ENCODE data around the gene NEDD4L.

GRCh38 chr18:58037163-58037562 is 6.9 kb upstream of the NEDD4L start:
- TF ChIP-seq, protein P1, sequence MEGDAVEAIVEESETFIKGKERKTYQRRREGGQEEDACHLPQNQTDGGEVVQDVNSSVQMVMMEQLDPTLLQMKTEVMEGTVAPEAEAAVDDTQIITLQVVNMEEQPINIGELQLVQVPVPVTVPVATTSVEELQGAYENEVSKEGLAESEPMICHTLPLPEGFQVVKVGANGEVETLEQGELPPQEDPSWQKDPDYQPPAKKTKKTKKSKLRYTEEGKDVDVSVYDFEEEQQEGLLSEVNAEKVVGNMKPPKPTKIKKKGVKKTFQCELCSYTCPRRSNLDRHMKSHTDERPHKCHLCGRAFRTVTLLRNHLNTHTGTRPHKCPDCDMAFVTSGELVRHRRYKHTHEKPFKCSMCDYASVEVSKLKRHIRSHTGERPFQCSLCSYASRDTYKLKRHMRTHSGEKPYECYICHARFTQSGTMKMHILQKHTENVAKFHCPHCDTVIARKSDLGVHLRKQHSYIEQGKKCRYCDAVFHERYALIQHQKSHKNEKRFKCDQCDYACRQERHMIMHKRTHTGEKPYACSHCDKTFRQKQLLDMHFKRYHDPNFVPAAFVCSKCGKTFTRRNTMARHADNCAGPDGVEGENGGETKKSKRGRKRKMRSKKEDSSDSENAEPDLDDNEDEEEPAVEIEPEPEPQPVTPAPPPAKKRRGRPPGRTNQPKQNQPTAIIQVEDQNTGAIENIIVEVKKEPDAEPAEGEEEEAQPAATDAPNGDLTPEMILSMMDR (conservative IDR thresholded peaks at IDR 0.05) = no peak
- no peak for TF ChIP-seq EZH2 (IDR thresholded peaks at IDR 0.05; ENCODE audit: low read depth)

All from PC-9 (cell line).